ENCODE measurements around the gene KSR1. TPM values are rescaled to one million over a fixed set of nuclear protein-coding genes. Genes with fewer than 3 reads are reported as not detected.
"Not testable (repeated sequence)": the region's sequence is repeated elsewhere in the genome, so short reads cannot be mapped to it uniquely, and the experiment has no call there.

The KSR1 gene
- total RNA-seq, 1 donor: 15.5 TPM

GRCh38 chr17:27631897-27632725, 175.9 kb downstream of the KSR1 start:
- no peak for DNase-seq (ENCODE audit: low read depth)
- TF ChIP-seq CTCF (IDR thresholded peaks at IDR 0.05; ENCODE audit: insufficient read depth, low read depth, low read length): no peak
- no peak overlapping the region for H3K4me3 ChIP-seq (ENCODE audit: low read depth, low read length)

GRCh38 chr17:27632766-27633165, 176.5 kb downstream of the KSR1 start:
- peak; percentile 63 for DNase-seq (ENCODE audit: low read depth)
- not testable (repeated sequence) for H3K4me3 ChIP-seq (ENCODE audit: low read depth, low read length)

GRCh38 chr17:27633312-27634025, 177.2 kb downstream of the KSR1 start:
- no peak for DNase-seq (ENCODE audit: low read depth)
- no peak for TF ChIP-seq CTCF (IDR thresholded peaks at IDR 0.05; ENCODE audit: insufficient read depth, low read depth, low read length)
- no peak overlapping the region for H3K4me3 ChIP-seq (ENCODE audit: low read depth, low read length)

GRCh38 chr17:27634026-27634335, 177.7 kb downstream of the KSR1 start:
- H3K4me3 ChIP-seq (ENCODE audit: low read depth, low read length): no peak overlapping the region
- TF ChIP-seq CTCF (IDR thresholded peaks at IDR 0.05; ENCODE audit: insufficient read depth, low read depth, low read length): no peak
- peak; percentile 64 for DNase-seq (ENCODE audit: low read depth)

- no peak for TF ChIP-seq CTCF (IDR thresholded peaks at IDR 0.05; ENCODE audit: insufficient read depth, low read depth, low read length)
- no peak overlapping the region for H3K4me3 ChIP-seq (ENCODE audit: low read depth, low read length)
- DNase-seq (ENCODE audit: low read depth): no peak
These were observed 178.5 kb downstream of the KSR1 start for GRCh38 chr17:27634776-27635175.

GRCh38 chr17:27635275-27635823, 179.1 kb downstream of the KSR1 start:
- TF ChIP-seq CTCF (IDR thresholded peaks at IDR 0.05; ENCODE audit: insufficient read depth, low read depth, low read length): no peak
- no peak overlapping the region for H3K4me3 ChIP-seq (ENCODE audit: low read depth, low read length)
- no peak for DNase-seq (ENCODE audit: low read depth)

- not testable (repeated sequence) for DNase-seq (ENCODE audit: low read depth); H3K4me3 ChIP-seq (ENCODE audit: low read depth, low read length)
These were observed 179.8 kb downstream of the KSR1 start for GRCh38 chr17:27636005-27636520.

- H3K4me3 ChIP-seq (ENCODE audit: low read depth, low read length); DNase-seq (ENCODE audit: low read depth): not testable (repeated sequence)
These were observed 181.6 kb downstream of the KSR1 start for GRCh38 chr17:27637818-27638217.

- H3K4me3 ChIP-seq (ENCODE audit: low read depth, low read length); DNase-seq (ENCODE audit: low read depth): not testable (repeated sequence)
These were observed 182.2 kb downstream of the KSR1 start for GRCh38 chr17:27638415-27638914.

Data from fibroblast of villous mesenchyme (primary cell).